GM21367 (cell line): ENCODE measurements around the gene SRBD1.

Source experiments
- ATAC-seq: cut with Tn5 transposase; IDR thresholded peaks from one replicate; pipeline ENCODE4 v1.9.1; 2021; ENCODE audit not compliant: unreplicated experiment

Gene SRBD1

DNA sequence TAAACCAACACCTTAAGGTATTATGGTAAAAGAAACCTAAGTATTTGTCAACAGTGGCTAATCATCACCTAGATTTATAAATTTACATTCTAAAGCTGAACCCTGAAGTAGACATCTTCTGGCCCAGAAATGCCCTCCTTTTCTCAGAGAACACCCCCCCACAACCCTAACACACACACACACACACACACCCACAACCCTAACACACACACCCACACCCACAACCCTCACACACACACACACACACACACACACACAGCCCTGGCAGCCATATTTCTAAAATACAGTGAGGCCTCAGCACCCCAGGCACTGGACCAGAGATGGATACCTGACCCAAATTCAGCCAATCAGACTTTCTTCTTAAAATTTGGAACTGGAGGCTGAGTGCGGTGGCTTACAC, 14.3 kb downstream of the SRBD1 start:
- ATAC-seq: no peak

DNA sequence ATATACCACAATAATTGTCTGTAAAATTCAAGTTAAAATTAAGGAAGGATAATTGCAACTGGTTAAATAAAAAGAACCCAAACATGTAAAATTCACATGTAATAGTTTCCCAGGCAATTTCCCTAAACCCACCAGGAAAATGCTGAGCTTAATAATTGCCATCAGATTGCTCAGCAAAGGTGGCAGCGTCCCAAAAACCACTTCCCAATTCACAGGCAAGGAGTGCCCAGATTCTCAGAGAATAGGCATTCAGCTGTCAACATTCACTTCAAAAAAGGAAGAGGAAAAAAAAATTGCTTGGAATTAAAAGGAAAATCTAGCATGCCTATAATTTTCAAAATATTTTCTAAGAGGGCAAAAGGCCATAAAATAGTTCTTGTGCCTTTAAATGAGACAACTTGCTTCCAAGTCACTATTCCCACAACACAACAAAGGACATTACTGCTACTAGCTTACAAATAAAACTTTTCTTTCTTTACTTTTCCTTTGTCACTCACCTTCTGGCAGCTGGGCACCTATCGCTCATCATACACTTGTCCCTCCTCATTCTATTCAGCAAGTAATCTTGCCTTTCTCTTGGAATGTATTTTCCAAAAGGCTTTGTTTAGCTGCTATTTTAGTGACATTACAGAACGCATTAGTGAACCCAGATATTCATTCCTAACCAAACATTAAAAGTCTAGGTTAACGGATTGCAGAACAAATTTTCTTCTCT, 15.2 kb downstream of the SRBD1 start:
- ATAC-seq: no peak

DNA sequence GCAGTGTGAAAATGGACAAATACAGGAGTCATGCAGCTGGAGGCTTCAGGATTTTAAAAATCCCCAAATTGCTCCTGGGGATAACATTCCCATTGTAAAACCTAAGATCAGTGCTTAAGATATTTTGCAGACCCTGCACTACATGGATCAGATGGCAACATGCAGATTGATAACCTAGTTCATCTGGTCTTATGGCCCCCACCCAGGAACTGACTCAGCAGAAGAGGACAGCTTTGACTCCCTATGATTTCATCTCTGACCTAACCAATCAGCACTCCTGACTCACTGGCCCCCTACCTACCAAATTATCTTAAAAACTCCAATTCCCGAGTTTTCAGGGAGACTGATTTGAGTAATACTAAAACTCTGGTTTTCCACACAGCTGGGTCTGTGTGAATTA, 20.0 kb downstream of the SRBD1 start:
- ATAC-seq: no peak

DNA sequence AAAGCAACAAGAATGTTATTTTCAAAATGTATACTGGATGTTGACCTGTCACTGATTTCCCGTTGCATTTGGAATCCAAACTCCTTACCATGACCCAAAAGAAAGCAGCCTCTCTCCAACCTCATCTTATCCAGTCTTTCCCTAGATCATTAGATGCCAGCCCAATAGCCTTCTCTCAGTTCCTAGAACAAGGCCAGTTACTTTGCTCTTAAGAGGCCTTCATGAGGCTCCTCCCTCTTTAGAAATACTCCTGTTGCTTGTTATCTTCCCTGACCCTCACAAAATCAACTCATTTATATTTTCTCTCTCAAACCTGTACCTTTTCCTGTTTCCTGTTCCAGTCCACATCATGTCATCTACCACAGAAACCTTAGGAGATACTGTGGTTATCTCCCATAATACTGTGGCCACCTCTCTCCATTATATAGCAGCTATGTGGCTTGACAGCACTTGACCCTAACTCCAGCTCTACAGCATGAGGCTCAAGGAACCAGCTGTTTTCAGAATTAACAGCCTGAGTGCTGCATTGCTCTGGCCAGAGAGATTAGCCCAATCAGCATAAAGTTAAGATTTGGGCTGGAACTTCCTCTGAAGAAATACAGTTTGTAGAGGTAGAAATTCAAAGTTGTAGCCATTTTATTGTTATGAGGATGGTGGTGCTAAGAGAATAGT, 22.8 kb downstream of the SRBD1 start:
- no peak for ATAC-seq

DNA sequence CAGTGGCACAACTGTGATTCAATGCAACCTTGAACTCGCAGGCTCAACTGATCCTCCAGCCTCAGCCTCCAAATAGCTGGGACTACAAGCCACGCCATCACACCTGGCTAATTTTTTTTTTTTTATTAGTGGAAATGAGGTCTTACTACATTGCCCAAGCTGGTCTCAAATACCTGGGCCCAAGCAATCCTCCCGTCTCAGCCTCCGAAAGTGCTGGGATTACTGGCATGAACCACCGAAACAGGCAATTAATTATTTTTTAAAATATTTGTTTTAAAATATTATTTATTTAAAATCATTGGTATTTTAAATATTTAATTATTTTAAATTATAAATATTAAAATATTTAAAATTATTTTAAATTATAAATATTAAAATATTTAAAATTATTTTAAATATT, 24.5 kb downstream of the SRBD1 start:
- no peak for ATAC-seq

DNA sequence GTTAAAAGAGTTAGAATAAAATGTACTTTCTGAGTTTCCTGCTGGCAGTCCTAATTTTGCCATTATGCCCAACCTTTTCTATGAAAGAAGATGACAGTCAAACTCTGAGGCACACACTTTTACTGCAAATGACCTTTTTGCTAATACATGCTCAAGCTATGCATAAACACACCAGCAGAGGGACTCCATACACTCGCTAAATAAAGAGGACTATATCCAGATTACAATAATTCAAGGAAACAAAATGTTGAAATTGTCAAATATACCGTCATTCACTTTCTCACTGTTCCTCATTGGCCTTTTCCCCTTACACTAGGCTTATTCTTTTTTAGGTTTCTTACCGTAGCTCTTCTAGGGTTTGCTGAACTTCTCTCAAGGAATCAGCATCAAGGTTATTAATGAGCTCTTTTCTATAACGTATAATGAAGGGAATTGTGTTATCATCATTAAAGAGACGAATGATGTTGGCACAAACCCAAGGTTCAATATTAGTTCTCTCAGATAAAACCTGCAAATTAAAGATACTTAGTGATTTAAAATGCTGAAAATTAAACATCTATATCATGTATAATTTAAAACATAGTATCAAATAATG, 25.7 kb downstream of the SRBD1 start:
- no peak for ATAC-seq

DNA sequence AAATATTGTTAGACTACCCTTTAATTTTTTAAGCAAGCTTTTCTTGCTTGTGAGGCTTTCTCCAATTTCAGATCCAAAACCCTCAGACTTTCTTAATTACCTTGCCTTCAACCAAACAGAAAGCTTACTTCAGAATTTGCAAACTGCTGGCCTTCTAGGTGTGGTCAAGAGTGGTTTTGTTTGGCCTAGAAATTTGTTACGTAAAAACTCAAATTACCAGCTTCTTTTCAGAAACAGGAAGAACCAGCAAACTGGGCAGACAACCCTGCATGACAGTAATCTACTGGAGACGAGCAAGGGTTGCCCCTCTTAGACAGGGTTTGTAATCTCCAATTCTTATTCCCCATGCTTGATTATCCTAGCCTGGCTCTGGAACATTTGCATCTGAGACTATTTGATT, 27.1 kb downstream of the SRBD1 start:
- ATAC-seq: no peak

DNA sequence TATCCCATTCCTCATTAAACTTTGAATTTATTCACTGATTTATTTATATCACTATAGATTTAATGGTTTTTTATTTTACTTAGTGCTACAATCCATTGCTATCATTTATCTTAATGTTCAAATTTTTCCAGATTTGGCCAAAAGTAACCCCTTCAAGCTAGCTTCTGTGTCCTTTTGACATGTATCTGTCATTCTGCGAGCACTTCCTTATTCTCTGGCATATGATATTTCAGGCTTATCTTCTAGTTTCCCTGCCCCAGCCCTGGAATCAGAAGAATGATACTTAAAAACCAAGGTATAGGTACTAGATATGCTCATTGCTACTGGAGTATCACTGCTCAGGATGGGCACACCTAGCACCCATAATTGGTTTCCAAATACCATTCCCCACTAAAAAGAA, 28.5 kb downstream of the SRBD1 start:
- ATAC-seq: no peak

DNA sequence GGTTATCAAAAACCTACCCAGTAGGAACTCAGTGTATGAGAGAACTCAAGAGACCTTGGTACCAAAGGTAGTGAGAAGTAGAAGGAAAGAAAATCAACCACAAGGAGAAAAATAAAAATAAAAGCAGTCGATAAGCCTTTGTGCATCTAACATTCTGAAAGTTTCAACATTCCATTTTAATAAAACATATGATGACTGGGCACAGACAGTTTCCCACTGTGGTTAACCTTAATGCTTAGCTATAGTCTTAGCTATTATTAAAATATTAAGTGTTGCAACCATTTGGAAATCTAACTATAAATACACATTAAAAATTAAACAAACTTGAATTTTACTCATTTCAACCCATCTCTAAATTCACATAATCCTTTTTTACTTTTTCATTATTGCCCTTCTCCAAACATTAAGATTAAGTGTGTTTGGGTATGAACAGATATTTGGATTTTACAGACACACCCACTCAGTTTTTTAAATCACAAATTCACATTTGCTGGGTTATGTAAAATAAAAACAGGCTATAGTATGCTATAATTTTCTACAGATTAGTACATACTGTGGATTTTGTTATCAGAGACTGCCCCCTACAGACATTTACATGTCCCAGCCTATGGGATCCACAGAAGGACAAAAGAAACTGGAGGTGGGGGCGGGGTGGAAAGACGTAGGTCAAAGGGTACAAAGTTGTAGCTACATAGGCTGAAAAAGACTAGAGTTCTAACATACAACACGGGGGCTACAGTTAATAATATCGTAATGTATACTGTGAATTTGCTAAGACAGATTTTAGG, 32.8 kb downstream of the SRBD1 start:
- no peak for ATAC-seq

DNA sequence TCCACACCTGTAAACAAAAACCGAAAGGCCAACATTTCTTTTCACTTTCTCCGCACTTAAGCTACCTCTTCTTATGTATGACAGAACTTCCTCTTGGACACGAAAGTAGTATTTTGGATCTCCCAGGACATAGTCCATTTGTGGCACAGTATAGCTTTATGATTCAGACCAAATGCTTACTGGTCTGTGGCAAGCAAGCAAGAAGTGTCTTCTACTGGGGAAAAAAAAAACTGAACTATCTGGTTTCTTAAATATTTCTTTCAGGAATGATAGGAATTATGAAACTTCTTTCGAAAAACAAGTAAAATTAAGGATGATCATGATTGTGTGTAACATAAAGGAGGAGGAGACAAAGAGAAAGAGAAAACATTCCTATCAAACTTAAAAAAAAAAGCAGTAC, 33.6 kb downstream of the SRBD1 start:
- ATAC-seq: no peak

DNA sequence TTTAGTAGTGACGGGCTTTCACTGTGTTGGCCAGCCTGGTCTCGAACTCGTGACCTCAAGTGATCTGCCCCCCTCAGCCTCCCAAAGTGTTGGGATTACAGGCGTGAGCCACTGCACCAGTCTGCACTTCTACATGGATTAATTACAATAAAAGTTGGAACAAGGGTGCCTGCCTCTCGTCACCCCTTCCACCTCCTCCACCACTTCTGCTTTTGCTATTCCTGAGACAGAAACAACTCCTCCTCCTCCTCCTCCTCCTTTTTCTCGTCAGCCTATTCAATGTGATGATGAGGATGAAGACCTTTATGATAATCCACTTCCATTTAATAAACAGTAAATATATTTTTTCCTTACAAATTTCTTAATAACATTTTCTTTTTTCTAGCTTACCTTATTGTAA, 35.2 kb downstream of the SRBD1 start:
- ATAC-seq: no peak

DNA sequence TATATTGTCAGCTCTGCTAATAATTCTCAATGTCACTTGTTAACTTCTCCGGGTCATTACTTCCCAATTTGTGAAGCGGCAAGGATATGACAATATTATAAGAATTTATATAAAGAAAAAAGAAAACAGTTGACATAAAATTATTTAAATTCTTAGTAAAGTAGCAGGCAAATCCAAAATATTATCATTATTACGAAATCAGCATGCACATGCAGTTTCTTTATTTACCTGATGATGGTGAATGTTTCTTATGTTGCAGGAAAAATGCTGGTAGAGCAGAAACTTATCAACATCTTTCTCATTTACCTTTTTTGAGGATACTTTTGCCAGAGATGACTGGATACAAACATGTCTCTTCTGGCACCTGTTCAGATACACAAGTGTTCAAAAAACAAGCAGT, 38.1 kb downstream of the SRBD1 start:
- no peak for ATAC-seq

DNA sequence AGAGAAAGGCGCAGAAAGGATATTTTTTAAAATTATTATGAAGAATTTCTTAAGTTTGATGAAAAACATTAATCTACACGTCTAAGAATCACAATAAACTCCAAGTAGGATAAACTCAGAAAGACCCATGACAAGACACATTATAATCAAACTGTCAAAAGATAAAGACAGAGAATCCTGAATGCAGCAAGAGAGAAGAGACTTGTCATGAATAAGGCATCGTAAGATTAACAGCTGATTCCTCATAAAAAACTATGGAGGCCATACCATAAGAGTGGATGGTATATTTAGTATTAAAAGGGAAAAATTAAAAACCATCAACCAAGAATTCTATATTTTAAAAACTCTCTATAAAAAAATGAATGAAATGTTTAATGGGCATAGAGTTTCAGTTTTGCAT, 39.1 kb downstream of the SRBD1 start:
- no peak for ATAC-seq

DNA sequence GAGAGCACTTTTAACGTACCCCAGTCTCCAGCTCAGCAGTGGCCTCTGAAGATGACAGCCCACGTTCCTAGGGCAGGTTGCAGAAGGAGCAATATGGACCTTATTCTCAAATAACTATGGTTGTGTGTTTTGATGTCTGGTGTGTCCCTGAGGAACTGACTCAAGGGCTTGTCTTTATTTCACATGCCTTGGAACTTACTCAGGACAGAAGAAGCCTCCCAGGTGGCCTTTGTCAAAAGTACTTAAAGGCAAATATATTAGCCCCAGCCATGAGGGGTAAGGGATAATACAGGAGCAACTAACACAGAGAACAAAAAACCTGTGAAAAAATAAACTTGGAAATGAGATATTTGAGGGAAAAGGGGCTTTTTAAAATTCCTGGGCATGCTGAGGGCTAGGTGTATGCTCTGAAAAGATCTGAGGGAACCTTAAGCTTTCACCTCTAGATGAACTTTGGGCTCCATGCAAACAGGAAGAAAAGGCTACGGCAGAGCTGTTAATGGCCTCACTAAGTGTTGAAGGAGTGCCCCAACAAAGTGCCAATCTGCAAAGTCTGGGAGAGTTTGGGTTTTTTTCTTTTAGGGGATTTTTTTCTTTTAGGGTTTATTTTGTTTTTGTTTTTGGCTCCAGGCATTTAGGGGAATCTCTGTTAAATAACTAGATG, 40.3 kb downstream of the SRBD1 start:
- no peak for ATAC-seq

DNA sequence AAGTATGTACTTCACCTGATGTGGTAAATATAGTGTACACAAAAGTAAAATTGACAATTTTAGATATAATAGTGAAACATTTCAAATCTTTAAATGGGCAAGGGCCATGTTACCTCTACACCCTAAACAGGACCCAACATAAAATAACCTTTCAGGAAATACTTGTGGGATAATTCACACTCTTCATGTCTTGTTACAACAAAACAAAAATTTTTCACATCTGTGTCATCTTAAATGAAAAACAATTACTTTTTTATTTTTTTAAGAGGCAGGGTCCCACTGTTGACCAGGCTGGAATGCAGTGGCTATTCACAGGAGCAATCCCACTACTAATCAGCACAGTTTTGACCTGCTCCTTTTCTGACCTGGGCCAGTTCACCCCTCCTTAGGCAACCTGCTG, 42.1 kb downstream of the SRBD1 start:
- ATAC-seq: no peak

DNA sequence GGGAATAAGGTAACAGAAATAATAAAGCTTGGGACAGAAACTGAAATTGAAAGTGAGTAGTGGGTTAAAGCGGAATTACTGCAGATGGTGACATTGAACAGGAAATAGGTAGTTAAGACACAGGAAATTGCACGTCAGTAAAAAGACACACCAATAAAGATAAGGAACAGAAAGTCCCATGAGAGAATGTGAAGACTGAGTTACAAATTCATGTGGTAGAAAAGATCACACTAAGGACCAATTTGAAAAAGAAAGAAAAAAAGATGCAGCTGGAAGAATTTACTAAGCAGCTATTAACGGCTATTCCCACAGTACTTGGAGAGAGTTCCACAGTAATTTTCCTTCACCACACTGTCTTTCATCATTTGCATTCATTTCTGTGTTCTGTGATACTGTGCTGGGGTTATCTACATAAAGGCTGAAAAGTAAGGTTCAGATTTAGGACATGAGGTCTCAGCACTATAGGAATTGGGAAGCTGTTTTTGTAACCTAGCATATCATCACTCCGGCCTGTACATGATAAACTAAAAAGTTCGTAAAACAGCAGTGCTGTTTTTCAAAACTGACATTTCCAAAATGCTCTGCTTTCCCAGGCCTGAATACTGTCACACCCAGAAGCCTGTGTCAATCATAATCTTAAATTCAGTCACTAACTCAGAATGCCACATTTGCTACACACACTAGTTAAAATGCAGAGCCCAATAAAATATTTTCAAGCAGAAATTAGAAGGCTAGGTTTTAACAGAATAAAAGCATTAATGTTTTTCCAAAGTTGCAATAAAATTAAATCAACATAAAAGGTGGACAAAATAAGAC, 42.9 kb downstream of the SRBD1 start:
- peak; percentile 88 for ATAC-seq

DNA sequence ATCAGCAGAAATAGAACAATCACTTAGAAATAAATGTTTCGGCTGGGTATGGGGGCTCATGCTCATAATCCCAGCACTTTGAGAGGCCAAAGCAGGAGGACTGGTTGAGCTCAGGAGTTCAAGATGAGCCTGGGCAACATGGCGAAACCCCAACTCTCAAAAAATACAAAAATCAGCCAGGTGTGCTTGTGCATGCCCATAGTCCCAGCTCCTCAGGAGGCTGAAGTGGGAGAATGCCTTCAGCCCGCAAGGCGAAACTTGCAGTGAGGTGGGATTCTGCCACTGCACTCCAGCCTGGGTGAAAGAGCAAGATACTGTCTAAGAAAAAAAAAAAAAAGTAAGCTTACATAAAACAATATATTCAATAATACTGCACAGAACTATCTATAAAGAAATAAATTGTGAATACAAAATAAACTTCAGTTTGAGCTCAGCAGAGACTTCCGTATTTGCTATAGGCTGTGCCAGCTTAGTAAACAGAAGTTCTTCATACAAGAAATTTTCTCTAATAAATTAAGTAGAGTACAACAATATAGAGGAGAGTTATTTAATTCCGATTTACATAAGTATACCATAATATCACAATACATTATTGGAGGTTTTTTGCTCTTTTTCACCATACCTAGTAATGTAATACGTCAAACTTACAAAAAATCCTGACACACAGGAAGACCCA, 43.6 kb downstream of the SRBD1 start:
- ATAC-seq: no peak

DNA sequence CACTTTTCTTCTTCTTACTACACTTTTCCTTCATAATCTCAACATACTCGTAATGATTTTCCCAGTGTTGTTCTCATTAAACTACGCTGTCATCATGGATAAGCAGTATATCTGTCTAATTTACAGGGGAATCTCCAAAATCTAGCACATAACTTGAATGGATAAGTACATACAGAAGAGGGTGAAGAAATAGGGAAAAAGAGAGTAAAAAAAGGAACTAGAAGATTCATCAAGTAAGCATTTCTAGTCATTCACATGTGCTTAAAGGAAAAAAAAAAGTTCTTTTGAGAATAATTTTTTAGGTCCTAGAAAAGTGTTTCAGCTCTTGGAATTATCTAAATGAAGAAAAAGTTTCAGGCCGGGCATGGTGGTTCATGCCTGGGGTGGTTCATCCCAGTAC, 51.6 kb downstream of the SRBD1 start:
- no peak for ATAC-seq

DNA sequence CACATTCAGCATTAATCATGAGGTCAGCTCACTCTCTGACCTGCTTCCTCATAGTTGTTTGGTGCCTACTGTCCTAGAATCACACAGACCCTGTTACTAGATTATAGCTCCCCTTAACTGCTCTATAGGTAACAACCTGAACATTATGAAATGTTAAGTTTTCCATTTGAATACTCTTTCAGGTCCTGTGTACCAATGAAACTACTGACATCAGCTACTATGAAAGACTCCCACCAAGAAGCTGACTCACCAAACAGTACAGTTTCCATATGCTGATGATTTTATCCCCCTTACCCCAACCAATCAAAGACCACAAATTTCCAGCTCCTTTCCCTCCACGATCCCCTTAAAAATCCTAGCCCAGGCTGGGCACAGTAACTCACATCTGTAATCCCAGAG, 56.3 kb downstream of the SRBD1 start:
- no peak for ATAC-seq
